Measurements from ENCODE around the gene RPS8.
"Not testable (repeated sequence)": the region's sequence is repeated elsewhere in the genome, so short reads cannot be mapped to it uniquely, and the experiment has no call there.

The RPS8 gene

GRCh38 chr1:44819196-44819607 is 43.9 kb downstream of the RPS8 start:
- Histone ChIP-seq H3K9ac (ENCODE audit: low read depth, low read length) (peak overlapping the region; percentile 48), H3K36me3 (ENCODE audit: insufficient read depth, low read length) (peaks cover 13% of the 10 kb centered on the region), H3K4me2 (ENCODE audit: low read length) (peak overlapping the region; percentile 70), H3K27me3 (ENCODE audit: control insufficient read depth, insufficient read depth, low read length) (no peaks in the 10 kb centered on the region), H3K9me3 (replicated peaks; ENCODE audit: low read length) (no peaks in the 10 kb centered on the region), H3K4me3 (ENCODE audit: low read length) (peak overlapping the region; percentile 55), H3K4me1 (ENCODE audit: control insufficient read depth, insufficient read depth, low read length) (peaks cover 25% of the 10 kb centered on the region)

GRCh38 chr1:44819608-44820327 is 44.4 kb downstream of the RPS8 start:
- H3K4me1 ChIP-seq (ENCODE audit: control insufficient read depth, insufficient read depth, low read length) = peaks cover 25% of the 10 kb centered on the region
- H3K4me2 ChIP-seq (ENCODE audit: low read length) = peak overlapping the region; percentile 91
- peak overlapping the region; percentile 85 for H3K9ac ChIP-seq (ENCODE audit: low read depth, low read length)
- H3K27me3 ChIP-seq (ENCODE audit: control insufficient read depth, insufficient read depth, low read length) = no peaks in the 10 kb centered on the region
- H3K36me3 ChIP-seq (ENCODE audit: insufficient read depth, low read length) = peaks cover 12% of the 10 kb centered on the region
- H3K9me3 ChIP-seq (replicated peaks; ENCODE audit: low read length) = no peaks in the 10 kb centered on the region
- H3K4me3 ChIP-seq (ENCODE audit: low read length) = peak overlapping the region; percentile 72

GRCh38 chr1:44820328-44821239 is 45.2 kb downstream of the RPS8 start:
- no peaks in the 10 kb centered on the region for H3K27me3 ChIP-seq (ENCODE audit: control insufficient read depth, insufficient read depth, low read length)
- H3K4me1 ChIP-seq (ENCODE audit: control insufficient read depth, insufficient read depth, low read length) = peaks cover 17% of the 10 kb centered on the region
- peak overlapping the region; percentile 72 for H3K4me3 ChIP-seq (ENCODE audit: low read length)
- no peaks in the 10 kb centered on the region for H3K9me3 ChIP-seq (replicated peaks; ENCODE audit: low read length)
- peaks cover 4% of the 10 kb centered on the region for H3K36me3 ChIP-seq (ENCODE audit: insufficient read depth, low read length)
- H3K4me2 ChIP-seq (ENCODE audit: low read length) = peak overlapping the region; percentile 91
- H3K9ac ChIP-seq (ENCODE audit: low read depth, low read length) = peak overlapping the region; percentile 85

- Histone ChIP-seq H3K4me3 (ENCODE audit: low read length) (no peak overlapping the region), H3K4me1 (ENCODE audit: control insufficient read depth, insufficient read depth, low read length) (peaks cover 16% of the 10 kb centered on the region)
These were observed 45.9 kb downstream of the RPS8 start for GRCh38 chr1:44821240-44821715.

GRCh38 chr1:44822131-44822701 is 46.9 kb downstream of the RPS8 start:
- H3K4me3 ChIP-seq (ENCODE audit: low read length) = no peak overlapping the region
- H3K4me2 ChIP-seq (ENCODE audit: low read length) = no peak overlapping the region
- H3K4me1 ChIP-seq (ENCODE audit: control insufficient read depth, insufficient read depth, low read length) = peaks cover 16% of the 10 kb centered on the region
- H3K9me3 ChIP-seq (replicated peaks; ENCODE audit: low read length) = no peaks in the 10 kb centered on the region
- H3K9ac ChIP-seq (ENCODE audit: low read depth, low read length) = no peak overlapping the region
- no peaks in the 10 kb centered on the region for H3K36me3 ChIP-seq (ENCODE audit: insufficient read depth, low read length)
- H3K27me3 ChIP-seq (ENCODE audit: control insufficient read depth, insufficient read depth, low read length) = no peaks in the 10 kb centered on the region

More at GRCh38 chr1:44821240-44821715, 45.9 kb downstream of the RPS8 start:
- Histone ChIP-seq H3K9ac (ENCODE audit: low read depth, low read length) (no peak overlapping the region), H3K27me3 (ENCODE audit: control insufficient read depth, insufficient read depth, low read length) (no peaks in the 10 kb centered on the region), H3K4me2 (ENCODE audit: low read length) (no peak overlapping the region), H3K9me3 (replicated peaks; ENCODE audit: low read length) (no peaks in the 10 kb centered on the region), H3K36me3 (ENCODE audit: insufficient read depth, low read length) (no peaks in the 10 kb centered on the region)

- no peak overlapping the region for H3K9ac ChIP-seq (ENCODE audit: low read depth, low read length)
- no peaks in the 10 kb centered on the region for H3K27me3 ChIP-seq (ENCODE audit: control insufficient read depth, insufficient read depth, low read length)
- H3K4me3 ChIP-seq (ENCODE audit: low read length) = no peak overlapping the region
- H3K4me2 ChIP-seq (ENCODE audit: low read length) = no peak overlapping the region
- no peaks in the 10 kb centered on the region for H3K36me3 ChIP-seq (ENCODE audit: insufficient read depth, low read length)
- H3K9me3 ChIP-seq (replicated peaks; ENCODE audit: low read length) = no peaks in the 10 kb centered on the region
- peaks cover 16% of the 10 kb centered on the region for H3K4me1 ChIP-seq (ENCODE audit: control insufficient read depth, insufficient read depth, low read length)
These were observed 47.7 kb downstream of the RPS8 start for GRCh38 chr1:44822981-44823451.

- H3K36me3 ChIP-seq (ENCODE audit: insufficient read depth, low read length); H3K4me3 ChIP-seq (ENCODE audit: low read length); H3K4me2 ChIP-seq (ENCODE audit: low read length); H3K27me3 ChIP-seq (ENCODE audit: control insufficient read depth, insufficient read depth, low read length); H3K9ac ChIP-seq (ENCODE audit: low read depth, low read length); H3K9me3 ChIP-seq (replicated peaks; ENCODE audit: low read length); H3K4me1 ChIP-seq (ENCODE audit: control insufficient read depth, insufficient read depth, low read length): not testable (repeated sequence)
These were observed 49.1 kb downstream of the RPS8 start for GRCh38 chr1:44824392-44824791.

GRCh38 chr1:44826375-44827196 is 51.2 kb downstream of the RPS8 start:
- Histone ChIP-seq H3K4me1 (ENCODE audit: control insufficient read depth, insufficient read depth, low read length) (no peaks in the 10 kb centered on the region), H3K27me3 (ENCODE audit: control insufficient read depth, insufficient read depth, low read length) (no peaks in the 10 kb centered on the region), H3K9me3 (replicated peaks; ENCODE audit: low read length) (no peaks in the 10 kb centered on the region), H3K9ac (ENCODE audit: low read depth, low read length) (no peak overlapping the region), H3K4me2 (ENCODE audit: low read length) (no peak overlapping the region), H3K36me3 (ENCODE audit: insufficient read depth, low read length) (no peaks in the 10 kb centered on the region), H3K4me3 (ENCODE audit: low read length) (no peak overlapping the region)

- H3K36me3 ChIP-seq (ENCODE audit: insufficient read depth, low read length) = no peaks in the 10 kb centered on the region
- no peaks in the 10 kb centered on the region for H3K9me3 ChIP-seq (replicated peaks; ENCODE audit: low read length)
- no peaks in the 10 kb centered on the region for H3K4me1 ChIP-seq (ENCODE audit: control insufficient read depth, insufficient read depth, low read length)
- H3K4me3 ChIP-seq (ENCODE audit: low read length) = no peak overlapping the region
- no peaks in the 10 kb centered on the region for H3K27me3 ChIP-seq (ENCODE audit: control insufficient read depth, insufficient read depth, low read length)
- no peak overlapping the region for H3K9ac ChIP-seq (ENCODE audit: low read depth, low read length)
- no peak overlapping the region for H3K4me2 ChIP-seq (ENCODE audit: low read length)
These were observed 52.1 kb downstream of the RPS8 start for GRCh38 chr1:44827197-44828002.

- Histone ChIP-seq H3K4me1 (ENCODE audit: control insufficient read depth, insufficient read depth, low read length) (no peaks in the 10 kb centered on the region), H3K4me3 (ENCODE audit: low read length) (no peak overlapping the region), H3K27me3 (ENCODE audit: control insufficient read depth, insufficient read depth, low read length) (no peaks in the 10 kb centered on the region)
These were observed 52.8 kb downstream of the RPS8 start for GRCh38 chr1:44828003-44828651.

More at GRCh38 chr1:44828003-44828651, 52.8 kb downstream of the RPS8 start:
- Histone ChIP-seq H3K9ac (ENCODE audit: low read depth, low read length) (no peak overlapping the region), H3K9me3 (replicated peaks; ENCODE audit: low read length) (no peaks in the 10 kb centered on the region), H3K36me3 (ENCODE audit: insufficient read depth, low read length) (no peaks in the 10 kb centered on the region), H3K4me2 (ENCODE audit: low read length) (no peak overlapping the region)
